ENCODE data around the gene SLC15A3.

DNA sequence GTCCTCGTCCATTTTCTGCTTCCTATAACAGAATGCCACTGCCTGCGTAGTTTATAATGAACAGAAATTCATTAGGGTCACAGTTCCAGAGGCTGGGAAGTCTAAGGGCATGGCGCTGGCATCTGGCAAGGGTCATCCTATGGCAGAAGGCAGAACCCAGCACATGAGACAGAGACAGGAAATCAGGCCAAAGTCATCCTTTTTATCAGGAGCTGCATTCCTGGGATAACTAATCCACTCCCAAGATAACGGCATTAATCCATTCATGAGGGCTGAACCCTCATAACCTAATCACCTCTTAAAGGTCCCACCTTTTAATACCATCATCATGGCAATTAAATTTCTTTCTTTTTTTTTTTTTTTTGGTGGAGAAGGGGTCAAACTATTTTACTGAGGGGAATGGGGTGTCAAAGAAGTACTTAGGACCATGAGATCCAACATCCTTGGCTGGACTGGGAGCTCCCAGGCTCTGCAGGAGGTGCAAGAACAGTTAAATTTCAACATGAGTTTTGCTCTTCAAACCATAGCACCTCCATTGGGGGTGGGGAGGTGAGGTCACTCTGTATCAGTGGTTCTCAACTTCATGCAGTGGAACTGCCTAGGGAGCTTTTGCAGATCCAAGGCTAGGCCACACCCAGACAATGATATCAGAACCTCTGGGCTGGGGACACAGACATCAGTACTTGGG lies 33.6 kb downstream of the SLC15A3 start:
- TF ChIP-seq, protein P1, sequence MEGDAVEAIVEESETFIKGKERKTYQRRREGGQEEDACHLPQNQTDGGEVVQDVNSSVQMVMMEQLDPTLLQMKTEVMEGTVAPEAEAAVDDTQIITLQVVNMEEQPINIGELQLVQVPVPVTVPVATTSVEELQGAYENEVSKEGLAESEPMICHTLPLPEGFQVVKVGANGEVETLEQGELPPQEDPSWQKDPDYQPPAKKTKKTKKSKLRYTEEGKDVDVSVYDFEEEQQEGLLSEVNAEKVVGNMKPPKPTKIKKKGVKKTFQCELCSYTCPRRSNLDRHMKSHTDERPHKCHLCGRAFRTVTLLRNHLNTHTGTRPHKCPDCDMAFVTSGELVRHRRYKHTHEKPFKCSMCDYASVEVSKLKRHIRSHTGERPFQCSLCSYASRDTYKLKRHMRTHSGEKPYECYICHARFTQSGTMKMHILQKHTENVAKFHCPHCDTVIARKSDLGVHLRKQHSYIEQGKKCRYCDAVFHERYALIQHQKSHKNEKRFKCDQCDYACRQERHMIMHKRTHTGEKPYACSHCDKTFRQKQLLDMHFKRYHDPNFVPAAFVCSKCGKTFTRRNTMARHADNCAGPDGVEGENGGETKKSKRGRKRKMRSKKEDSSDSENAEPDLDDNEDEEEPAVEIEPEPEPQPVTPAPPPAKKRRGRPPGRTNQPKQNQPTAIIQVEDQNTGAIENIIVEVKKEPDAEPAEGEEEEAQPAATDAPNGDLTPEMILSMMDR (IDR thresholded peaks at IDR 0.05) = no peak
- TF ChIP-seq POLR2AphosphoS5 (IDR thresholded peaks at IDR 0.05) (no peak), EP300 (IDR thresholded peaks at IDR 0.05; ENCODE audit: low read depth) (no peak)
